ENCODE results near the gene NEURL2. TPM values are rescaled to one million over a fixed set of nuclear protein-coding genes. Genes with fewer than 3 reads are reported as not detected.

NEURL2 gene
- total RNA-seq, 2 donors from 2014 or later = 19.7 to 78.7 TPM

GRCh38 chr20:45921337-45922189 lies 30.6 kb upstream of the NEURL2 start:
- DNase-seq (ENCODE audit: low spot score) (no peak), ATAC-seq (ENCODE audit: insufficient number of reproducible peaks, low FRiP score, low read depth) (no peak)
- Histone ChIP-seq H3K27me3 (replicated peaks; ENCODE audit: insufficient read depth) (no peaks in the 10 kb centered on the region), H3K9me3 (no peaks in the 10 kb centered on the region), H3K36me3 (no peaks in the 10 kb centered on the region), H3K4me3 (no peak overlapping the region), H3K27ac (no peak overlapping the region), H3K4me1 (ENCODE audit: control insufficient read depth in 1 of 2, low read depth in 2 of 2) (peaks cover 6 to 26% of the 10 kb centered on the region in 2 donors)
- TF ChIP-seq CTCF (IDR thresholded peaks at IDR 0.05) = no peak

- Histone ChIP-seq H3K36me3 (no peaks in the 10 kb centered on the region), H3K9me3 (no peaks in the 10 kb centered on the region), H3K4me3 (no peak overlapping the region), H3K27me3 (replicated peaks; ENCODE audit: insufficient read depth) (no peaks in the 10 kb centered on the region), H3K4me1 (ENCODE audit: control insufficient read depth in 1 of 2, low read depth in 2 of 2) (peaks cover 6 to 26% of the 10 kb centered on the region in 2 donors), H3K27ac (peak overlapping the region in 1 of 2 donors; percentile 24)
- no peak for ATAC-seq (ENCODE audit: insufficient number of reproducible peaks, low FRiP score, low read depth)
- no peak for DNase-seq (ENCODE audit: low spot score)
- no peak for TF ChIP-seq CTCF (IDR thresholded peaks at IDR 0.05)
These were observed 29.7 kb upstream of the NEURL2 start for GRCh38 chr20:45920462-45921336.

- Histone ChIP-seq H3K27ac (peak overlapping the region in 1 of 2 donors; percentile 46), H3K9me3 (no peaks in the 10 kb centered on the region), H3K4me1 (ENCODE audit: control insufficient read depth in 1 of 2, low read depth in 2 of 2) (peaks cover 6 to 20% of the 10 kb centered on the region in 2 donors), H3K4me3 (no peak overlapping the region), H3K27me3 (replicated peaks; ENCODE audit: insufficient read depth) (no peaks in the 10 kb centered on the region), H3K36me3 (no peaks in the 10 kb centered on the region)
- no peak for TF ChIP-seq CTCF (IDR thresholded peaks at IDR 0.05)
- no peak for ATAC-seq (ENCODE audit: insufficient number of reproducible peaks, low FRiP score, low read depth)
- no peak for DNase-seq (ENCODE audit: low spot score)
These were observed 28.8 kb upstream of the NEURL2 start for GRCh38 chr20:45919542-45920399.

GRCh38 chr20:45918779-45919537 lies 27.9 kb upstream of the NEURL2 start:
- Histone ChIP-seq H3K27ac (peak overlapping the region in 1 of 2 donors; percentile 46), H3K4me3 (no peak overlapping the region), H3K27me3 (replicated peaks; ENCODE audit: insufficient read depth) (no peaks in the 10 kb centered on the region), H3K36me3 (no peaks in the 10 kb centered on the region), H3K9me3 (no peaks in the 10 kb centered on the region), H3K4me1 (ENCODE audit: control insufficient read depth in 1 of 2, low read depth in 2 of 2) (peaks cover under 1 to 11% of the 10 kb centered on the region in 2 donors)
- no peak for ATAC-seq (ENCODE audit: insufficient number of reproducible peaks, low FRiP score, low read depth)
- DNase-seq (ENCODE audit: low spot score) = no peak
- no peak for TF ChIP-seq CTCF (IDR thresholded peaks at IDR 0.05)

Data from thoracic aorta (tissue), 2 donors.